GOT3 (cell line): ENCODE measurements around the gene ADAM15.

Experiments used
- DNase-seq: peaks from one replicate; lab custom pipeline; 2025; ENCODE audit warnings: mixed read lengths; lab: John Stamatoyannopoulos, UW

Gene ADAM15

GRCh38 chr1:155032886-155033285 lies 18.2 kb upstream of the ADAM15 start:
- no peak for DNase-seq

- no peak for DNase-seq
Observed at GRCh38 chr1:155033524-155033923, 17.6 kb upstream of the ADAM15 start, which contains the start of the genes DCST1 and DCST2. TSS of gene DCST1 (plus strand) at chr1:155033824. CDS start at chr1:155034037, 213 bp downstream. TSS of gene DCST2 (minus strand) at chr1:155033781. CDS start at chr1:155033701, 80 bp downstream.

- no peak for DNase-seq
Observed at GRCh38 chr1:155034318-155035208, 16.6 kb upstream of the ADAM15 start.

- no peak for DNase-seq
Observed at GRCh38 chr1:155035936-155036335, 15.2 kb upstream of the ADAM15 start.

DNA sequence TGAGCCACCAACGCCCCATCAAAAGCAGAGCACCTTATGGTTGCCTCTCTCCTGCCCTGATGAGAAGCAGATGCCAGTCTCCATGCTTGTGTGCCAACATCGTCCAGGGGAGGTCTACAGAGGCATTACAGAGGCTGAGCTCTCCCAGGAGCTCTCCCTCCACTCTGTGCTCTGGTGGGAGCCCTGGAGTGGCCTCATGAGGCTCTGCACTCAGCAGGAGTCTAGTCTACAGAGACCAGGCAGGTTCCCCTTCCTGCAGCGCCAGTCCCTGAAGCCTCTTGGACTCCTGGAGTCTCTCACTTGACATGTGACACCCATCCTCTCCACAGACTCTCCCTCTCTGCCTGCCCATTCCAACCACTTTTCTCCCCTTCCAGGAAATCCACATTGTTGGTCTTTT lies 14.1 kb upstream of the ADAM15 start:
- DNase-seq, result no peak

- no peak for DNase-seq
Observed at GRCh38 chr1:155037851-155038441, 13.2 kb upstream of the ADAM15 start.

- no peak for DNase-seq
Observed at GRCh38 chr1:155038602-155039307, 12.4 kb upstream of the ADAM15 start.

DNA sequence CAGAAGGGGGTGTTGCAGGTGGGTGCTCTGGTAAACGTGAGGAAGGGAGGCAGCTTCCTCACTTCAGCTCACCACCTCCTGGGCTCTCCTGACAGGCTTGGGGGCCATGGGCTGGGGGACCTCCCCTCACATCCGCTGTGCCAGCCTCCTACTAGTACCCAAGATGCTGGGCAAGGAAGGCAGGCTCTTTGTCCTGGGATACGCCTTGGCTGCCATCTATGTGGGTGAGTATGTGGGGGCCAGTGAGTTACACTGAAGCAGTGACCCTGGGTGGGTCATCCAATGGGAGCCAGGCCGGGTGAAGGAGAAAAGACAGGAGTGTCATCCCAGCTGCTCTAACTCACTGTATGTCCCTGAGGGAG lies 11.8 kb upstream of the ADAM15 start:
- no peak for DNase-seq

DNA sequence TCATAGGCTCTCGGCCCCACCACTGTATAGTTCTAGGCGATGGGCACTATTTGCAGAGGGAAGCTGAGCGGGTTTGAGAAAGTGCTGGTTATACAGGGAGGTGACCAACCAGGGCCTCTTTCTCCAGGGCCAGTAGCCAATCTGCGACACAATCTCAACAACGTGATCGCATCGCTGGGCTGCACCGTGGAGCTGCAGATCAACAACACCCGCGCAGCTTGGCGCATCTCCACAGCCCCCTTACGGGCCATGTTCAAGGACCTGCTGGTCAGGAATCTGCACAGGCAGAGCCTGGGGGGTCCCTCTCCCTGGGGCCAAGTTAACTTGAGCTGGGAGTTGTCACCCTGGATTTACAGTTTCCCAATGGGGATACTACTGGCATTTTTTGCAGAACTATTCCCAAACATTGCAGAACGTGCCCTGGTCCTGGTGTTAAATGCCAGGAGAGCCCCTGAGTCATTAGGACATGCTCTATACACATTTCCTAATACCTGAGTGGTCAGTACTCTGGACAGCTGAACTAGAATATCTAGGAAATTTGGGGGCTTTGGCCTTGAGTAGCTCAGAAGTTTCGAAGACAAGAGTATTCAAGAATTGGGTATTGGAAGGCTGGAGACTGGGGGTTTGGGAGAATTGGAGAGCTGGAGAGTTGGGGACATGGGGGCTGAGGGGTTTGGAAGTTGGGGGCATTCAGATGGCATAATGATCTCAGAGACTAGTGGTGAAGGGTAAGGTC lies 10.6 kb upstream of the ADAM15 start:
- no peak for DNase-seq

DNA sequence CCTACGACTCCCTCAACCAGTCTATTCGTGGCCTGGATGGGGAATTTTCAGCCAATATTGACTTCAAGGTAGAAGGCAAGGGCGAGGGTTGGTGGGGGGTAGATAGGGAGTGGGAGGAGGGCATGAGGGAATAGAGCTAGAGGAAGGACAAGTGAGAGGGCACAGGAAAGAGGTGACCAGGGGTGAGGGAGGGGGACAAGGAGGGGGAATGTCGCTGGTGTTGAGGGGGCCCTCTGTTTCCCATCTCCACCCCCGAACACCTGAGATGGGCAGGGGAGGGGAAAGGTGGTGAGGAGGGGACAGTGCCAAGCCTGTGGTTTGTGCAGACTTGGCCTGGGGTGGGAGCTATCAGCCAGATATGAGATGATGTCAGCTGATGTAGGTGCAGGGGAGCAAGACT lies 8.3 kb upstream of the ADAM15 start:
- DNase-seq, result no peak

- DNase-seq, result no peak
Observed at GRCh38 chr1:155043301-155043702, 7.8 kb upstream of the ADAM15 start.

GRCh38 chr1:155043793-155044192 lies 7.3 kb upstream of the ADAM15 start:
- DNase-seq, result no peak

DNA sequence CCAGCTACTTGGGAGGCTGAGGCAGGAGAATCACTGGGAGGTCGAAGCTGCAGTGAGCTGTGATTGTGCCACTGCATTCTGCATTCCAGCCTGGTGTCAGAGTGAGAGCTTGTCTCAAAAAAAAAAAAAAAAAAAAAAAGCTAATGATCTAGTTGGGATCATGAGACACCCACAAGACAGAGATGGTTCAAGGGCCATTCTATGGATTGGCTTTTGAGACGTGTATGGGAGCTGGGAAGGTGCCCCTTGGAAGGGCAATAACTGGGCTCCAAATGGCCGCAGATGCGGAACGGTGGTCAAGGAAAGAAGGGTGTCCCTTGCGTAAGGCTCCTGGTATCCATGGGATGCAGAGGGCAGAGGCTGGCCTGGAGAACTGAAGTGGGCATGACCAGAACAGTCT lies 6.8 kb upstream of the ADAM15 start:
- no peak for DNase-seq

GRCh38 chr1:155044812-155045657 lies 6.1 kb upstream of the ADAM15 start:
- peak; percentile 29 for DNase-seq

DNA sequence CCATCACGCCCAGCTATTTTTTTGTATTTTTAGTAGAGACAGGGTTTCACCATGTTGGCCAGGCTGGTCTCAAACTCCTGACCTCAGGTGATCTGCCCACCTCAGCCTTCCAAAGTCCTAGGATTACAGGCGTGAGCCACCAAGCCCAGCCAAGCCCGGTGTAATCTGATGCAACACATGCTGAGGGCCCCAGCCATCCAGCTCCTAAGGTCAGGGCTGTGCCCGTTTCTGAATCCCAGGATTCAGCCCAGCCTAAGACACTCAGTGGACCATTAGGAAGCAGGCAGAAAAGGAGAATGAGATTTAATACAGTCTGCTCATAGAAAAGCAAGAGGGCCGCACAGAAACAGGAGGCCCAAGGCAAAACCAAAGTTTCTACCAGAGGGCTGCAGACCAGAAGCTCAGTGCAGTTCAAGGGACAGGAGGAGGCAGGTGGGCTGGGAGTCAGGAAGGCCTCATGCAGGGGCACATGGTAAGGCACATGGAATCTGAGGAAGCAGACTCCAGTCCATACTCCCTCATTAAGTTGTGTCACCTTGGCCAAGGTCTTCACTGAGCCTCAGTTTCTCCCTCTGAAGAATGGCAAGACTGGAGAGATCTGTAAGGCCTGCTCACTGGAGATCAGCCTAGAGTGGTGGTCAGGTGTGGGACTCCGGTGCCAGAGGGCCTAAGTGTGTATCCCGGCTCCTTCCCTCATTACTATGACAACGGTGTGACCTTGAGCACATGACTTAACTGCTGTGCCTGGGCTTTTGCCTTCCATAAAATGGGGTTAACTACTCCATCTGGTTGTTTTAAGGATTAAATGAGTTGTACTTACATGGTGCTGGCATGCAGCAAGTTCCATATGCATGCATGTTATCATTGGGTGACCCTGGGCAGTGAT lies 2.4 kb upstream of the ADAM15 start:
- DNase-seq, result no peak

DNA sequence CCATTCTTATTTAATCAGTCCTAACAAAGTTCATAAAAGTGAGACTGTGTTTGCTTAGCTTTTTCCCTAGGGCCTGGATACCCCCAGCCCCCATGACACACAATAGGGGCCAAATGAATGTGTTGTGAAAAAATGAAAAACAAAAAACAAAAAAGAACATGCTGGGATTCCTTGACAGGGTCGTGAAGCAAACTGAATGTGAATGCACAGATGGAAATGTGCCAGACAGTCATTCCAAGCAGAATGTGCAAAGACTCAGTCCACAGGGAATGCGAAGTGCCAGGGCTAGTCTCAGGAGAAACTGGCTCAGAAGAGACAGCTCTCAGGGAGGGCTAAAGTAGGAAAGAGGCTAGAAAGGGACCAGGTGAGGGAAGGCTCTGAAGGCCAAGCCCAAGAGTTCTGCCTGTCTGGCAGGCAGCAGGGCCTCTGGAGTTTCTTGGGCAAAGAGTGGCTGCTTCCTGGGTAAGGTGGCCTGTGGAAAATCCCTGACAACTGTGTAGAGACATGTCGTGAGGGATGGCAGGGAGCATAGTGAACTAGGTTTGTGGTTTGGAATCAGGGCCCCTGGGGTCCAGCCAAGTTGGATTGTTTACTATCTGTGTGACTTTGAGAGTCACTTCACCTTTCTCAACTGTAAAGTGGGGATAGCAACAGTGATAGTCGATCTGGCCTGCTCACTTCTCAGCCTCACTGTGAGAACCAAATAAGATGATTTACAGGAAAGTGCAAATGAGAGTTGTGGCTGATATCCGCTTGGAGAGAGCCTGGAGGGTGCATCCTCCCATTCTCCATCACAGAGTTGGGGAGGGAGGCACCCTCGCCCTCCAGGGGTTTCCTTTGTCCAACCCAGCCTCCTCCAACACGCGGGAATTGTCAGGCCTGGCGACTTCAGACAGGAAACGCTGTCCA lies 1.2 kb upstream of the ADAM15 start:
- DNase-seq, result no peak

- no peak for DNase-seq
Observed at GRCh38 chr1:155051342-155051776, 243 bp downstream of the ADAM15 start.

DNA sequence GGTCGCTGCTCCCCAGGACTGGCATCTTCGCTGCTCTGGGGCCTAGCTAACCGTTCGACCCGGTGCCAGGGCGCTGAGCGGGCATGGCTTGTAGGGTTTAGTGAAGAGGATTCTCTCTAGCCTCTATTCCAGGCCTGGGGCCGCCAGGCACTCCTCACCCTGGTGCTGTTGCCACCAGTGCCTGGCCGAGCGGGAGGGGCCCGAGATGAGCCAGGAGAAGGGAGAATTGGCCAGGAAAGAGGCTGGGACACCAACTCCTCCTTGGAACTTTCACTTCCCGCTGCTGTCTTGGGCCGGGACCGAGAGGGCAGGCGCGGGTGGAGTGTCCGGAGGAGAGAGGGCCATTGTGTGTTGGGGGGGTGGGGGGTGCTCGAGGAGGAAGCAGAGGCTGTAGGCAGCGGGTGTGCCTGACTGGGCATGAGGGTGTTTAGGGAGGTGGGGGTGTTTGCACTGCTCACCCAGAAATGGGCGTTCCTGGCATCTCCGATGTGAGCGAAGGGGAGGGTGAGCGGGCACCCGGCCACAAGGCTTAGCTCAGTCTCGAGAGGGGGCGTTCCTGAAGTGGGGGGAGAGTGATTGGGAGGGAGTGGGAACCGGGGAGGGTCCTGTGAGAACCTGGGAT lies 772 bp downstream of the ADAM15 start:
- DNase-seq, result no peak
